ENCODE measurements around the gene COL16A1.

Gene COL16A1

DNA sequence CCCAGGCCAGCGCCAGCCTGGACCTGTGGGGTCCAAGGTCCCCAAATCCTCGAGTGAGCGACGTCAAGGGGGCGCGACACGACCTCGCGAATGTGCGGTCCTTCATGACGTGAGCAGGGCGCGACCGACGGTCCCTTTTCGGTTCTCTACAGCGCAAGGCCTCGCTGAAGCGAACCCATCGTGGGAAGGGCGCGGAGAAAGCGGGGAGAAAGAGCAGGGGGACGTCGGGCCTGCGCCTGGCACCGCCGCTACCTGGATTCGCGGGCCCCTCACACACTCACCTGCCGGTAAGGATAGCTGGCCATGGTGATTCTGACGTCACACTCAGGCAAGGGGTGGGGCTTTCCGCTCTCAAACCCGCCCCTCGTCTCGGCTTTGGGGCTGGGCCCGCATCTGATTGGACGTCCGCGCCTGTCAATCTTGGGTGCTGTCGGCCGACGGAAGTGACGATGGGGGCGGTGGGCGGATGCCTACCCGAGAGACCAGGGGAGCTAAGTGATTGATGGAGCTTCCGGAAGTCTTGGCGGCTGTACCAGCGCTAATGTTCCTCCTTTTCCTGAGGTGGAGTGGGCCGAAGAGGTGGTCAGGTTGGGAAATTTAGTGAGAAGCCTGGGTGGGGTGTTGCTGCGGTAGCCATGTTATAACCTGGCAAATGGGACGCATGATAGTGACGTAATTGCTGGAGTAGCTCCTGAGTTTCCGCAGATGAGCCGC lies 59.1 kb downstream of the COL16A1 start, which contains the start of gene PEF1:
PEF1 (minus strand) TSS at position 317 of the 714 bp plus-strand sequence; CDS start at position 305, 12 bp downstream.
- Histone ChIP-seq H3K27ac (ENCODE audit: extremely low read depth, low read depth, low read length) (peak within 1 kb of the TSS; percentile 74), H3K4me1 (ENCODE audit: control insufficient read depth, insufficient read depth, low read length) (peaks cover 5% of the 10 kb centered on the region; the same call in 1 of the 2 replicates), H3K9me3 (ENCODE audit: control insufficient read depth, insufficient read depth, low read depth, low read length) (no peaks in the 10 kb centered on the region), H3K36me3 (ENCODE audit: control insufficient read depth in 2 of 2, insufficient read depth in 1 of 2, low read length in 2 of 2) (peaks cover 0 to 11% of the 10 kb centered on the region in 2 experiments; a peak in 1 of 3 replicates), H3K4me3 (ENCODE audit: low read depth, low read length) (peak within 1 kb of the TSS; percentile 76)
- ChIA-PET CTCF (interaction anchor here (0.6 to 1.8 kb wide), 7 partner anchors 12 to 320 kb away, joined by 3 to 6 read pairs (median 4); no protein-coding TSS in a partner anchor), POLR2A (interaction anchor here (0.5 to 1.9 kb wide), 18 partner anchors 10 to 620 kb away, joined by 3 to 9 read pairs (median 4); partner anchors contain the start of genes COL16A1, KPNA6, SNRNP40 and ZCCHC17)
- TF ChIP-seq TCF7L2 (IDR thresholded peaks at IDR 0.05; ENCODE audit: borderline replicate concordance, low read depth, low read length) (no peak), ZNF560 (tag by site-specific recombination; IDR thresholded peaks at IDR 0.05; ENCODE audit: borderline replicate concordance) (no peak), ZNF623 (tag by site-specific recombination; IDR thresholded peaks at IDR 0.05) (no peak), MYNN (tag by site-specific recombination; IDR thresholded peaks at IDR 0.05; ENCODE audit: borderline replicate concordance) (peak; percentile 27; the same call in 1 of the 2 replicates), ZNF510 (tag by site-specific recombination; IDR thresholded peaks at IDR 0.05; ENCODE audit: insufficient replicate concordance) (no peak), ZNF670 (tag by site-specific recombination; IDR thresholded peaks at IDR 0.05; ENCODE audit: low read depth) (no peak), ZNF354C (tag by site-specific recombination; IDR thresholded peaks at IDR 0.05; ENCODE audit: borderline replicate concordance, low read depth) (no peak), ZSCAN30 (tag by site-specific recombination; IDR thresholded peaks at IDR 0.05) (0 out of 2 replicates have a peak, but pooled peaks have one; percentile 55), HOXD13 (CRISPR knock-in tag; IDR thresholded peaks at IDR 0.05; ENCODE audit: borderline replicate concordance) (no peak), FEZF1 (tag by site-specific recombination; IDR thresholded peaks at IDR 0.05) (no peak), ZNF341 (tag by site-specific recombination; IDR thresholded peaks at IDR 0.05; ENCODE audit: low read depth) (peak; percentile 99), ZFP3 (tag by site-specific recombination; IDR thresholded peaks at IDR 0.05; ENCODE audit: low read depth) (no peak), ZNF558 (tag by site-specific recombination; IDR thresholded peaks at IDR 0.05) (peak; percentile 56; the same call in 1 of the 2 replicates), ZNF121 (tag by site-specific recombination; IDR thresholded peaks at IDR 0.05) (no peak), ZNF274 (IDR thresholded peaks at IDR 0.05; ENCODE audit: low read length) (no peak), ZNF274 (tag by site-specific recombination; IDR thresholded peaks at IDR 0.05; ENCODE audit: borderline replicate concordance) (no peak), SCRT2 (tag by site-specific recombination; IDR thresholded peaks at IDR 0.05) (peak; percentile 39; the same call in 1 of the 2 replicates), ZNF521 (tag by site-specific recombination; IDR thresholded peaks at IDR 0.05) (no peak), ZNF2 (tag by site-specific recombination; IDR thresholded peaks at IDR 0.05) (0 out of 2 replicates have a peak, but pooled peaks have one; percentile 85), MEIS1 (CRISPR knock-in tag; IDR thresholded peaks at IDR 0.05; ENCODE audit: borderline replicate concordance) (no peak), RBAK (tag by site-specific recombination; IDR thresholded peaks at IDR 0.05) (no peak), ZNF202 (tag by site-specific recombination; IDR thresholded peaks at IDR 0.05; ENCODE audit: borderline replicate concordance) (no peak)
- TF ChIP-seq, protein P1, sequence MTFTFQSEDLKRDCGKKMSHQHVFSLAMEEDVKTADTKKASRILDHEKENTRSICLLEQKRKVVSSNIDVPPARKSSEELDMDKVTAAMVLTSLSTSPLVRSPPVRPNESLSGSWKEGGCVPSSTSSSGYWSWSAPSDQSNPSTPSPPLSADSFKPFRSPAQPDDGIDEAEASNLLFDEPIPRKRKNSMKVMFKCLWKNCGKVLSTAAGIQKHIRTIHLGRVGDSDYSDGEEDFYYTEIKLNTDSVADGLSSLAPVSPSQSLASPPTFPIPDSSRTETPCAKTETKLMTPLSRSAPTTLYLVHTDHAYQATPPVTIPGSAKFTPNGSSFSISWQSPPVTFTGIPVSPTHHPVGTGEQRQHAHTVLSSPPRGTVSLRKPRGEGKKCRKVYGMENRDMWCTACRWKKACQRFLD (tag by site-specific recombination; IDR thresholded peaks at IDR 0.05) = no peak
- TF ChIP-seq, protein P2, sequence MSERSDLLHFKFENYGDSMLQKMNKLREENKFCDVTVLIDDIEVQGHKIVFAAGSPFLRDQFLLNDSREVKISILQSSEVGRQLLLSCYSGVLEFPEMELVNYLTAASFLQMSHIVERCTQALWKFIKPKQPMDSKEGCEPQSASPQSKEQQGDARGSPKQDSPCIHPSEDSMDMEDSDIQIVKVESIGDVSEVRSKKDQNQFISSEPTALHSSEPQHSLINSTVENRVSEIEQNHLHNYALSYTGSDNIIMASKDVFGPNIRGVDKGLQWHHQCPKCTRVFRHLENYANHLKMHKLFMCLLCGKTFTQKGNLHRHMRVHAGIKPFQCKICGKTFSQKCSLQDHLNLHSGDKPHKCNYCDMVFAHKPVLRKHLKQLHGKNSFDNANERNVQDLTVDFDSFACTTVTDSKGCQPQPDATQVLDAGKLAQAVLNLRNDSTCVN (tag by site-specific recombination; optimal IDR thresholded peaks at IDR 0.05) = peak; percentile 55
- TF ChIP-seq, protein P3, sequence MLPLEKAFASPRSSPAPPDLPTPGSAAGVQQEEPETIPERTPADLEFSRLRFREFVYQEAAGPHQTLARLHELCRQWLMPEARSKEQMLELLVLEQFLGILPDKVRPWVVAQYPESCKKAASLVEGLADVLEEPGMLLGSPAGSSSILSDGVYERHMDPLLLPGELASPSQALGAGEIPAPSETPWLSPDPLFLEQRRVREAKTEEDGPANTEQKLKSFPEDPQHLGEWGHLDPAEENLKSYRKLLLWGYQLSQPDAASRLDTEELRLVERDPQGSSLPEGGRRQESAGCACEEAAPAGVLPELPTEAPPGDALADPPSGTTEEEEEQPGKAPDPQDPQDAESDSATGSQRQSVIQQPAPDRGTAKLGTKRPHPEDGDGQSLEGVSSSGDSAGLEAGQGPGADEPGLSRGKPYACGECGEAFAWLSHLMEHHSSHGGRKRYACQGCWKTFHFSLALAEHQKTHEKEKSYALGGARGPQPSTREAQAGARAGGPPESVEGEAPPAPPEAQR (tag by site-specific recombination; IDR thresholded peaks at IDR 0.05) = no peak; the same call in 1 of the 2 replicates
- TF ChIP-seq, protein P4, sequence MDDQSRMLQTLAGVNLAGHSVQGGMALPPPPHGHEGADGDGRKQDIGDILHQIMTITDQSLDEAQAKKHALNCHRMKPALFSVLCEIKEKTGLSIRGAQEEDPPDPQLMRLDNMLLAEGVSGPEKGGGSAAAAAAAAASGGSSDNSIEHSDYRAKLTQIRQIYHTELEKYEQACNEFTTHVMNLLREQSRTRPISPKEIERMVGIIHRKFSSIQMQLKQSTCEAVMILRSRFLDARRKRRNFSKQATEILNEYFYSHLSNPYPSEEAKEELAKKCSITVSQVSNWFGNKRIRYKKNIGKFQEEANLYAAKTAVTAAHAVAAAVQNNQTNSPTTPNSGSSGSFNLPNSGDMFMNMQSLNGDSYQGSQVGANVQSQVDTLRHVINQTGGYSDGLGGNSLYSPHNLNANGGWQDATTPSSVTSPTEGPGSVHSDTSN (CRISPR knock-in tag; IDR thresholded peaks at IDR 0.05) = peak; percentile 97; the same call in 1 of the 2 replicates
- TF ChIP-seq, protein P5, sequence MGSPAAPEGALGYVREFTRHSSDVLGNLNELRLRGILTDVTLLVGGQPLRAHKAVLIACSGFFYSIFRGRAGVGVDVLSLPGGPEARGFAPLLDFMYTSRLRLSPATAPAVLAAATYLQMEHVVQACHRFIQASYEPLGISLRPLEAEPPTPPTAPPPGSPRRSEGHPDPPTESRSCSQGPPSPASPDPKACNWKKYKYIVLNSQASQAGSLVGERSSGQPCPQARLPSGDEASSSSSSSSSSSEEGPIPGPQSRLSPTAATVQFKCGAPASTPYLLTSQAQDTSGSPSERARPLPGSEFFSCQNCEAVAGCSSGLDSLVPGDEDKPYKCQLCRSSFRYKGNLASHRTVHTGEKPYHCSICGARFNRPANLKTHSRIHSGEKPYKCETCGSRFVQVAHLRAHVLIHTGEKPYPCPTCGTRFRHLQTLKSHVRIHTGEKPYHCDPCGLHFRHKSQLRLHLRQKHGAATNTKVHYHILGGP (tag by site-specific recombination; IDR thresholded peaks at IDR 0.05) = peak; percentile 86
- TF ChIP-seq, protein P6, sequence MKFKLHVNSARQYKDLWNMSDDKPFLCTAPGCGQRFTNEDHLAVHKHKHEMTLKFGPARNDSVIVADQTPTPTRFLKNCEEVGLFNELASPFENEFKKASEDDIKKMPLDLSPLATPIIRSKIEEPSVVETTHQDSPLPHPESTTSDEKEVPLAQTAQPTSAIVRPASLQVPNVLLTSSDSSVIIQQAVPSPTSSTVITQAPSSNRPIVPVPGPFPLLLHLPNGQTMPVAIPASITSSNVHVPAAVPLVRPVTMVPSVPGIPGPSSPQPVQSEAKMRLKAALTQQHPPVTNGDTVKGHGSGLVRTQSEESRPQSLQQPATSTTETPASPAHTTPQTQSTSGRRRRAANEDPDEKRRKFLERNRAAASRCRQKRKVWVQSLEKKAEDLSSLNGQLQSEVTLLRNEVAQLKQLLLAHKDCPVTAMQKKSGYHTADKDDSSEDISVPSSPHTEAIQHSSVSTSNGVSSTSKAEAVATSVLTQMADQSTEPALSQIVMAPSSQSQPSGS (tag by site-specific recombination; IDR thresholded peaks at IDR 0.05; ENCODE audit: low read depth) = peak; percentile 99
